ENCODE results near the gene CXCL3.

The CXCL3 gene

DNA sequence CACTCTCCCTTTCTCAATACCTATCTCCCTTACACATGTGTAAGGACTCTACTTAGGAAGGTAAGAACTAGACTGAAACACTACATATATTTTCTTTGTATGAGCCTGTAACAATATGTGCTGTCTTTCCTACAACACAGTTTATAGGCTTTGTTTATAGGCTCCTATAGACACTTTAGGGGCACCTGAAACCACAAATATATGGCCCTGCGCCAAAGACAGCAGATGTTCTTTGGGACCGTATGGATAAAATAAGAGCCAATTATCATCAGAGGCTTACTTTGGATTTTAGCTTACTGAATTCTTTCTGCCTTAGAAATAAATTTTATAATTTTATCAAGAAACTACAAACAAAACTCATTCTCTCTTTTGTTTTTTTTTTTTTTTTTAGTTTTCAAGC, 16.6 kb upstream of the CXCL3 start:
- no peak for DNase-seq

DNA sequence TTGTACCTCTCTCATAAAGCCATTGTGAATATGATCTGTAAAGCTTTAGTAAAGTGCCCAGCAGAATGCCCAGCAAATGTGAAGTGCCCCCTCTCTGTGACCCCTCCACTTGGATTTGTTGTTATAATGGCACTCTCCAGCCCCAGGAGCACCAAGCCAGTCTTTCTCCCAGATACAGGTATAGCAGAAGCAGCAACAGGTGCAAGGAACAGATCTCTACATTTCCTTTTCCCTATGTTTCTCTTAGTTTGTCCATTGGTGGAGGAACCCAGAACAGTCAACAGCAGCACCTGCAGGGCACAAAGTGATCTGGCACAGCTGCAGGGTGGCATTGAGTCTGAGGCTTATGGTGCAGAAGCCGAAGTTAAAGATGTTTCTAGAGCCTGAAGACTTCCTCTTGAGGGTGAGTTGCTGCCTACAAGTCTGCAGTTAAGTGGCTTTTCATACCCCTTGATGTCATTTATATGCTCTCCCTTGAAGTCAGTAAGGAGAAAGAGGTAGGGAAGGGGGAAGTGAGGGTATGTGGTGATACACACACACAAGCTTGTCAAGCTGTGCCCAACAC, 16.1 kb upstream of the CXCL3 start:
- DNase-seq = no peak

DNA sequence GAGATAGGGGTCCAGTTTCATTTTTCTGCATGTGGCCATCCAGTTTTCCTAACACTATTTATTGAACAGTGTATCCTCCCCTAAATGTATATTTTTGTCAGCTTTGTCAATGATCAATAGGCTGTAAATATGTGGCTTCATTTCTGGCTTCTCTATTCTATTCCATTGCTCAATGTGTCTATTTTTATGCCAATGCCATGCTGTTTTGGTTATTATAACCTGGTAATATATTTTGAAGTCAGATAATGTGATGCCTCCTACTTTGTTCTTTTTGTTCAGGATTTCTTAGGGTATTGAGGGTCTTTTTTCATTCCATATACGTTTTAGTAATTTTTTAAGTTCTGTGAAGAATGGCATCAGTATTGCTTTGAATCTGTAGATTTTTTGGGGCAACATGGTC, 8.7 kb upstream of the CXCL3 start:
- DNase-seq = no peak

DNA sequence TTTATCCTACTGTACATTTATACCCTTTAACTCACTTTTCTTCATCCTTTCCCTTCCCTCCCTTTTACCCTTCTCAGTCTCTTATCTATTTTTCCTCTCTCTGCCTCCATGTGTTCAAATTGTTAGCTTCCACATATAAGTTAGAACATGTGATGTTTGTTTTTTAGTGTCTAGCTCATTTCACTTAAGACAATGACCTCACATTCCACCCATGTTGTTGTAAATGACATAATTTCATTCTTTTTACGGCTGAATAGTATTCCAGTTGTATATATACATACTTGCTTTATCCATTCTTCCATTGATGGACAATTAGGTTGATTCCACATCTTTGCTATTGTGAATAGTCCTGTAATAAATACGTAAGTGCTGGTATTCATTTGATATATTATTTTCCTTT, 7.3 kb upstream of the CXCL3 start:
- no peak for DNase-seq

DNA sequence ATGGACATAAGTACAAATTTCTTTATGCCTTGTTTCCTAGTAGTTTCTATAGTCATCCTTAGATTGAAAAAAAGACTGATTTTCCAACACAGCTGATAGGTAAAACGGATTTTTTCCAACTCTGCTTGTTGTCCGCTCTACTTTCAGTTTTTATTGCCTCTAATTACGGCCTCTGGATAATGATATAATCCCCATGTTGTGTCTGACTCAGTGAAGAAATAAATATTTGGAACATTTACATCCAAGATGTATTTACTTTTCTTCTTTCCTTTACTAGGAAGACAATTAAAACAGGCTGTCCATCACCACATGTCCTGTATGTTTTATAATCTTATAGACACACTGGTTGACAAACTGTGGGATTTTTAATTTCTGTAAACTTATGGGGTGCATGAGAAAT, 6.8 kb upstream of the CXCL3 start:
- DNase-seq = no peak

DNA sequence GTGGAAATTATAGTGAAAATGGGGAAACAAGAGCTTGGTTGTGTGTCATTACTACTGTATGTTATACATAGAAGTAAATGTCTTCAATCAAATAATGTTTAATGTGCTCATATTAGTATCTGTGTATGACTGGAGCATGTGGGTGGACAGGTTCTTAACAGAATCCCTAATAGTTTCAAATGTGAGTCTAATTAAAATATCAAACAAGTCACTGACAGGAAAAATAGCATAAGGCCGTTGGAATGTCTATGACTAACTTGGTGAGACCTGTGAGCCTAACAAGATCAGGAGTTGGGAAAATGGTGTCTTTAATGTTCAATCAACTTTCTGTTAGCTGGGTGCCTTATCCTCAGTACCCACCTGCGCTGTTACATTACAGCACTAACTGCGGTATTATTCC, 6.2 kb upstream of the CXCL3 start:
- DNase-seq = no peak

DNA sequence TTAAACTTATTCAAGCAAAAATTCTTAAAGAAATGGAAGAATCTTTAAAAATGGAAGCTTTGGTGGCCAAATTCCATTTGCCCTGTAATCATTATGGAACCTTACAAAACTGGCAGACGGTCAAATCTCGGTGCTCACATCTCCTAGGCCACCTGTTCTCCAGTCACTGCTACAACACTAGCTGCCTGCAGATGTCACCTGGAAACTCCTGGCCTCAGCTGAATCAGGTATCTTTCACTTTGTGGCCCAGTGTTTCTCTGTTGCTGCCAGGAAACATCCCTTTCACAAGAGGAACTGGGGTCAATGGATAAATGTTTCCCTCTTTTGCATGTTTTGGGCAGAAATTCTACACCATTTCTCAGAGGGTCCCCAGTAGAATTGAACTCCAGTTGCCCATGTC, 4.2 kb upstream of the CXCL3 start:
- no peak for DNase-seq

DNA sequence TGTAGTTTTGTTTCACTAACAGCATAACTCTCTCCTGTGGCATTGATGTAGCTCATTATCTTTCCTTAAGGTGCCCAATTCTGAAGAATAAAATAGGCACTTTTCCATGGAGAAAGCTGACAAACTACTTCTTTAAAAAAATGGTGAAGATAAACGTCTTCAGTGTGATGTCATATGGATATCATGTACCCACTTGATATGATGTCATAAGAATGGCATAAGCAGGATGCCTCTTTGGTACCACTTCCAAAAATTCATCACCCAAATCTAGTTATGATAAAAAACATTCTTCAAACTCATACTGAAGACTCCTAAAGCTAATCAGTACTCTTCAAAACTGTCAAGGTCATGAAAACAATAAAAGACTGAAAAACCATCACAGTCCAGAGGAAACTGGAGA, 2.9 kb upstream of the CXCL3 start:
- no peak for DNase-seq

DNA sequence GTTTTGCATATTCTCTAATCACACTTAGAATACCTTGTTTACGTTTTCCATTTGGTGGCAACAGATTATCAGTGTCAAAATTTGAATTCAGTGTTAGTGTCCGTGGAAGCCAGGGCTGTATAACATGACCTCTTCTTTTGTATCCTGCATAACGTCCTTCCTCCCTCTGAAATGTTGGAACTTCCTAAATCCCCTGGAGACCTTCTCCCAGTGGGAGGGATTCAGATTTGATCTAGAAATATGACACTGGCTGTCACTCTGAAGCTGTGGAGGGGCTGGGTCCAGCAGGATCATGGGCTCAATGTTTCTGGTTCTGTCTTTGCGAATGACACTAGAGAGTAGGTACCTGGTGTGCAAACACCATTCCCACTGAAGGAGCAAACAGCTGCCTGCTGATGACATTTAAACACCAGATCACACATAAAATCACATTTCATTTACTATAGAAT, 850 bp upstream of the CXCL3 start:
- no peak for DNase-seq

DNA sequence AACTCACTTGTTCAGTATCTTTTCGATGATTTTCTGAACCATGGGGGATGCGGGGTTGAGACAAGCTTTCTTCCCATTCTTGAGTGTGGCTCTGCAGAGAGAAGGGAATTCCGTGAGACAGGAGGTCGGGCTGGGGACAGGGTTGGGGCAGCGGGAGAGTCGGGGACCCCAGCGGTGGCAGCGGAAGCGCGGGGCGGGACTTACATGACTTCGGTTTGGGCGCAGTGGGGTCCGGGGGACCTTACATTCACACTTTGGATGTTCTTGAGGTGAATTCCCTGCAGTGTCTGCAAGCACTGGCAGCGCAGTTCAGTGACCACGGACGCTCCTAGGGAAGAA, 434 bp downstream of the CXCL3 start:
- DNase-seq = no peak

DNA sequence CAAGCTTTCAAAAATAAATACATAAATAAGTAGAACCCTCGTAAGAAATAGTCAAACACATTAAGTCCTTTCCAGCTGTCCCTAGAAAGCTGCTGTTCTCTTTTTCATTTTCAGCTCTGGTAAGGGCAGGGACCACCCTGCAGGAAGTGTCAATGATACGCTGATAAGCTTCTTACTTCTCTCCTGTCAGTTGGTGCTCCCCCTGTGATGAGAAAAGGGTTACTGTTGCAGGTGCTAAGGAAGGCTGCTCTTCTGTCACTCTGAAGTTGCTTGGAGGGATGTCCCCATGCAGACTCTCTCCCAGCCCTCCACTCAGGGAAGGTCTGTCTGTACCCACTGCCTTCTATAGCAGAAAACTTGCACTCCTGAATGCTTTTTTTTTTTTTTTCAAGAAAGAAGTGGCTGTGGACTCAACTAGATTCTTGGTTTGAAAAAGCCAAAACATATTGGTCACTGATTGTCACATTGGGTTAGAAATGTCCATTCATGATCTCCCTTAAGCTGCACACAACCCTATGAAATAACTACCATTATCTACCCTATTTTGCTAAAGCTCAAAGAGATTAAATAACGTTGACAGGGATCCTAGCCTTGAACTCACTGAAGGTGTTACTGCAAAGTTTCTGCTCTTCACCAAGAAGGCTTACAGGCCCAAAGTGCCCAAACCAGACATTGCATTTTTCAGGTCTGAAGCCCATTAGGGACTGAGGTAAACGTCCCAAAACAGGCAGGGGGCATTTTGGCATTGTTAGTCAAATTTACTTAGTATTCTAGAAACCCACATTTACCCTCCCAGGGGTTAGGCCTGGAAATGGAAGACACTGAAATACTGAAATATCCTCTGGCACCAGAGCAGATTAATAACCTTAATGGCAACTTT, 1.2 kb downstream of the CXCL3 start:
- no peak for DNase-seq

DNA sequence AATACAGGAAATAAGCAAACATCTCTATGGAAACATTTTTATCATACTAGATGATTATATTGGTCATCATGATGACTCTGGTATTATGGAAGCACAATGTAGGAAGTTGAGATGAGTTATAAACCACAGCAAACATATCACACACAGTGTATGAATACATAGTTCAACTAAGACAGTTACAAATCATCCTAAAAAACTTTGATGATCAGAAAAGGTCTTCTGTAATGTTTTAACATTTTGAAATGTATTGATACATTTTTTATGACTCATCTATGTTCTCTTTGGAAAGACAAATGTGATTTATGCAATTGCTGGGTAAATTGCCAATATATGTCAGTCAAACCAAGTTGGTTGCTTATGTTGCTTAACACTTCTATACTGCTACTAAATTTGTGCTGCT, 4.8 kb downstream of the CXCL3 start:
- no peak for DNase-seq

DNA sequence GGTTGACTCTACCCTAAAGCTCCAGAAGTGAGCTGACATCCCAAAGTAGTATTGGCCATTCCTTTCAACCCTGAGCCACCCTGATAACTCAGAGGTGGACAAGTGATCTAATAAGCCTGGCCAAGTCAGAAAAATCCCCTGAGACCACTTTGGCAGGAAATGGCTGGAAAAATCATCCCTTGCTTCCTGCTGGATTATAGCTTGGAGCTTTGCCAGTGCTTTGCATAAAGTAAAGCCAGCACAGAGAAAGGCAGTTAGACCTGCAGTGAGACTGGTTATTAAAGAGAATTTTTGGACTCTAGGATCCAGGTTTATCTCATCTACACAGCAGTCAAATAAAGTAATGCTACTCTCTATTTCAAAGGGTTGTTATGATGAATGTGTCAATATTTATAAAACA, 6.4 kb downstream of the CXCL3 start:
- no peak for DNase-seq

DNA sequence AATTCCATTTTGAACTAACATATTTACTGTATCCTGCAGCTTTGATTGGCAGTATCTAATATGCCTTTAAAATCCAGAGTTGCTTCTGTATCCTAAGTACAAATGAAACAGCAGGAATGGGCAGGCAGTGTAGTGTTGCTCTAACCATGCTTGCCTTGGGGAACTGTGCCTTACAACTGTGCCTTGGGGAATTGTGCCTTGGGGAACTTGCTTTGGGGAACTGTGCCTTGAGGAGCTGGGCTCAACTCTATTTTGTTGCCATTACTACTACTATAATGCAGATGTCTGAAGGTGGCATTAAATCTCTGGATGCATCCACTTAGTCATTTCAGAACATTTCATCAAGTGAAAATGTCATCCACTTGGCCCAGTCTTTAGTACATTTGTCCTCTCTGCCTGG, 6.9 kb downstream of the CXCL3 start:
- DNase-seq = no peak

DNA sequence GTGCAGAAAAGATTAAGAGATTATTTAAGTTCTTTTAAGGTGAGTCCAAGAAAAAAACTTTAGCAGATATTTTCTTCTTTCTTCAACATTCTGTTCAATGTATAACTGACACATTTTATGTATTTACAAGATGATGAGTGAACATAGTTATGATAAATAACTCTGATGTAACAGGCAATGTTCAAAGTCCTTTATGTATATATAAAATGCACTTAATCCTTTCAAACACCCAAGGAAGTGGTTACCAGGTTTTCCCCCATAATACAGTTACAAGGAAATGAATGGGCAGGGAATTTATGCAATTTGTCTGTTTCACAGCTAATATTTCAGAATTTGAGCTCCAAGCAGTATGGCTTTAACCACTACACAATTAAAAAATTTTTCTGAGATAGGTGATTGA, 8.2 kb downstream of the CXCL3 start:
- no peak for DNase-seq

DNA sequence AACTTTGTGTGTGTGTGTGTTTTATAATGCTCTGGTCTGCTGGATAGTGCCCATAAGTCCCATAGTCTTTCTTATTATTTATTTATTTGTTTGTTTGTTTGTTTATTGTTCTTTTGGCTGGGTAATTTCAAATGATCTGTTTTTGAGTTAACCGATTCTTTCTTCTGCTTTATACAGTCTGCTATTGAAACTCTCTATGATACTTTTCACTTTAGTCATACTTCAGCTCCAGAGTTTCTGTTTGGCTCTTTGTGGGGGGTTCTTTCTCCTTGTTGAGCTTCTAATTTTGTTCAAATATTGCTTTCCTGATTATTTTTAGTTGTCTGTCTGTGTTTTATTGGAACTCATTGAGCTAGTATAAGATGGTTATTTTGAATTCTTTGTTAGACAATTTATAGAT, 10.0 kb downstream of the CXCL3 start:
- DNase-seq = no peak

DNA sequence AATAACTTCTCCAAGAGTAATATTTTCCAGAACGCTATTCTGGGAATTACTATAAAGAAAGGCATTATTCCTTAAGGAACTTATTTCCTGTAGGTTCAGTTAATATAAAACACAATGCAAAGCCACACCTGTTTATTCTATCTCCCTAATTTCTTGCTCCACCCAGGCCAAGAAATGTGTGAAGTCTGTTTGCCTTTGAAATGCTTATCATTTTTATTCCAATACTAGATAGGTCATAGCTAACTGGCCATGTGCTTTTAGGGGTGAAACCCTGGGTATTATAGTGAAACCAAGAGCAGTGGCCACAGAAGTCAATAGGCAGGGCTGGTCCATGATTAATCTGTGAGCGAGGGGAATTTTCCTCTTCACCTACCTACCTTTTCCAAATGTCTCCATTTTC, 14.8 kb downstream of the CXCL3 start:
- DNase-seq = no peak

DNA sequence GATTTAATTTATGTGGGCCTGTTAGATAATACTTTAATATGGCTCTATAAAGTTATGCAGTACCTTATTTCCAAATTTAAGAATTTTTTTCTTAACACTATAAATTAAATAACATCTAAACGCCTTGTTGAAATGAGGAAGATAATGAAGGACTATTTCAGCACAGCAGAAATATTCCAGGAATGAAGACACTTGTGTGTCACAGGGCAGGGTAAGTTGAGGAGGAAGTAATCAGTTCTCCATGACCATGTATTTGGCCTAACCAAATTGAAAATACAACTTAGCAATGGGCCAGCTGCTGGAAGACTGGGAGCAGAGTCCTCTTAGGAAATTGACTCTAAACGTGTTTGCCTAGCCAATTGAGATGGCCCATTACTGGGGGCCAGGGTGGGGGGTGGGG, 16.9 kb downstream of the CXCL3 start:
- DNase-seq = no peak

DNA sequence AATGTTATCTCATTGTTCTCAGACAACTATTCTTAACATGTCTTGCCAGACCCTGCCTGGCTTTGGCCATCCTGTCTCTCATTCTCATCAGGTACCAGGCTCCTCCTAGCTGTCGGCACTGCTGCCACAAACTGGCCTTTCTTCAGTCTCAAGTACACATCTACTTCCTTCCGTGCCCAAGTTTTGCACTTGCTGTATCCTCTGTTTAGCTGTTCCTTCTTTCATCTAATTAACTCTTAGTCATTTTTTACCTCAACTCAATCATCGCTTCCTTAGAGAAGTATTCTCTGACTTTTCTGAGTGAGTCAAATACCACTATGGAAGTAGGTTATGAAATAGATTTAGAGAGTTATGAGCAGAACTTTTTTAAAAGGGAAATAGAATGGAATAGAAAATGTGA, 19.7 kb downstream of the CXCL3 start:
- DNase-seq = no peak

DNA sequence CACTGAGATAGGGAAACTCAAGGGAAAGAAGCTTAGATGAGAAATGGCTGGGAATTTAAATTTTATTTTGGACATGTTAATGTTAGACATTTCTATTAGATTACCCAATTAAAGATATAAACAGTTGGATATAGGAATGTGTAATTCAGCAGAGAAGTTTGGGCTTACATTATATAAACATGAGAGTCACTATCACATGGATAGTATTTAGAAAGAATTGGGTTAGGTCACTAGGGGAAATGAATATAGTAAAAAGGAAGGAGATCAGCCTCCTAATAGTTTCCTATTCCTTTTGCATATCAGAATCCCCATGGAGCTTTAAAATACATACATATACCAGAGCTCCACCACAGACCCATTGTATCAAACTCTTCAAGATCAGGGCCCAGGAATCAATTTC, 20.4 kb downstream of the CXCL3 start:
- no peak for DNase-seq

DNA sequence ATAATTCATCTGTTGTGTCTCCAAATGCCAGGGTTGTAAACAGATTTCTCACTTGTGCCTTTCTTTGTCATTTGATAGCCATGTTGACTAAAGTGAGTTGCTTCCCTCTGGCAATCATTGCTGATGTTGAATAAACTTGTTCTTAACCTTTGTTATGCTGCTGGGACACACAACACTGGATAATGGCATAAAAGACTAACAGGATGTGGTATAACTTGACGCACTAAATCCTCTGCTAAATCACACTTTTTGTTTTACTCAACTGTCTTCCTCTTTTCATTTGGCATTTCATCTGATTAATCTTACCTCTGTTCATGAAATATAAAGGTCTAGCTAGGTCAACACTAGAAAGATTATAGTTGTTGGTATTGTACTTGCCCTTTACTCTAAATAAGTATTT, 22.4 kb downstream of the CXCL3 start:
- DNase-seq = no peak

DNA sequence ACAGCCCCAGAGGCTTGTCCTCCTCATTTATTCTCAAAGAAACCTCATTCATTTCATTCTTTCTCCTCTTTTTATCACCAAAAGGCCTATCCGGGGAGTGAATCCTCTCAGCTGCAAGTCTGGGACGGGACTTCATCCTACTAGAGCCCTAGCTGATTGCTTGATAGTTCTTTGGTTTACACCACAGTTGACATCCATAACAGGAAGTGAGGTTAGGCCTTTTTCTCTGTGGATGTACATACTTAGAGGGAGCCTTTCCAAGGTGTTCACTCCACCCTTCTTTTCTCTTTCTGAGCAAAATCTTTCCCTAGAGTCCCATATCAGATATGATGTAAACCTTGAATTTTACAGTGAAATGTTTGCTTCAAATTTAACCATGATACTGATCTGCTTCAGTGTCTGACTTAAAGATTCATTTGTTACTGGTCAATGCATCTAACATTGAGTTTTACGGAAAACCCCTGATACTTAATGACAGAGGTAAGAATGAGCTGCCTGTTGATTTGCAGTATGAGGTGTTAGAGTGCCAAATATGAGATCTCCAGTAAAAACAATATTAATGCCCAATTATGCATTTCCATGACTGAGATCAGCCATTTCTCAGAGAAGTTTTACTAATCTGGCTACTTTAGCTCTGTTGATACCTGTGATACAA, 23.2 kb downstream of the CXCL3 start:
- no peak for DNase-seq

DNA sequence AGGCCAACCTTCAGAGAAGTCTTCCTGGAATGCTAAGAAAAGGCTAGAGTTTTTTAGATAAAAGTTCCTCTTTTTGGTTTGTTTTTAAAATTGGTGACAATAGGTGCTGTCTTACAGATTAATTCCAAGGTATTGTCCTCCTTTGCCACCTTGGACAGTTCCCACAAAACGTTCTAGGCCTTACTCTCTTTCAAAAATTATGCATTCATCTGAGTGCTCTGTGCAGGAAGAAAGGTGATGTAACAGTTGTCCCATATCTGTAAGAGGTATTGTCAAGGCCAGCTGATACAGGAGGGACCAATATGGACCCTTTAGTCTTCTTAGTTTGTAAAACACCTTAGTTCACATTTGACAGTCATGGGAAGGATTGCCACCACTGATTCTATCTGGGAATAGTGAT, 24.2 kb downstream of the CXCL3 start:
- DNase-seq = no peak

DNA sequence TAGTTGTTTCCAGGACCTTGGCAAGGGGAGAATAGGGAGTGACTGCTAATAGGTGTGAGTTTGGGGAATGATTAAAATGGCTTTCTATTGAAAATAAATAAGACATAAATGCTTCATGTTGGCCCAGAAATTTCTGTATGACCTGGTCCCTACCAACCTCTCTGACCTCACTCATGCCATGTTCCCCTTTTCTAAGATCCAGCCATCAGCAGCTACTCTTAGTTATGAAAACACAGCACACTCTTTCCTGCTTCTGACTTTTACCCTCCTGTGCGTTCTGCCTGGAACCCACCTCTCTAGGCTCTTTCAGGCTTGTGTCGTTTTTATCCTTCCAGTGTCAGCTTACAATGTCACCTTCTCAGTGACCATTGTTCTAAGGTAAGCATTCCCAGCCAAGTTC, 25.2 kb downstream of the CXCL3 start:
- no peak for DNase-seq

DNA sequence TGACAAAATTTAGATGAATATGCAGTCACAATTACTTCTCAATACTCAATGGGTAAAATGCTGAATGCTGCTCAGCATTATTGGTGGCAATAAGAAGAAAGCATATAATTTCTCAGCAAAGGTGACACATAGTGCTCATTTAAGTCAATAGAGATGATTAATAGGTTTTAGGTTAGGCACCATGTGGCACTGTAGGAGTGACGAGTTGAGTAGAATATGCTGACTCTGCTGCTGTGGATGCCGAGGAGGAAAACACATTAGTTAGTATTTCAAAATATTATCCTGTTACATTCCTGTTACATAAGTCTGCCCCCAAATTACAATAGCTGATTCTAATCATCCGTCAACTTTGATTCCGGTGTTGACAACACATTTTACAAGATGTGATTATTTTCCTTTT, 26.4 kb downstream of the CXCL3 start:
- DNase-seq = no peak

All from activated CD4-positive, alpha-beta T cell treated with anti-CD3 and anti-CD28 coated beads for 1 hour (primary cell).